Right lung (tissue), 10 donors: ENCODE data around the gene DCAF12L2. TPM values are rescaled to one million over a fixed set of nuclear protein-coding genes. Genes with fewer than 3 reads are reported as not detected.
"Not testable (repeated sequence)": the region's sequence is repeated elsewhere in the genome, so short reads cannot be mapped to it uniquely, and the experiment has no call there.

Source experiments
- DNase-seq, 2 donors: peaks; one replicate each; pipeline ENCODE4 v3.0.0-alpha.2; 2013
- long read RNA-seq, 8 donors: transcript quantifications; one replicate each; lab custom pipeline, GENCODE V29; 2026
- polyA plus RNA-seq, 5 donors: library from polyadenylated mRNA; unstranded; fragments of 120-200 nt; gene quantifications; one replicate each; pipeline versions ENCODE4 v1.2.1 to v1.2.3, GENCODE V29; 2013; ENCODE audit warnings: inconsistent platforms in 1 of 5, low replicate concordance in 1 of 5; ENCODE audit not compliant: insufficient read length in 5 of 5, insufficient read depth in 1 of 5

Gene DCAF12L2
- under 1 TPM; 0.08 to 0.67 (median 0.37) TPM for polyA plus RNA-seq
- long read RNA-seq, donor 1, partial matches to known transcripts: 0 of 1 reads
- long read RNA-seq, donor 1, other reads (novel, unspliced or antisense): 0 of 1 reads
- long read RNA-seq, donor 2: 0 reads
- long read RNA-seq, donor 3: 0 reads
- long read RNA-seq, donor 4: 0 reads
- long read RNA-seq, donor 5, partial matches to known transcripts: 0 of 1 reads
- long read RNA-seq, donor 5, other reads (novel, unspliced or antisense): 0 of 1 reads
- long read RNA-seq, donor 6: 0 reads
- long read RNA-seq, donor 7, partial matches to known transcripts: 0 of 1 reads
- long read RNA-seq, donor 7, other reads (novel, unspliced or antisense): 0 of 1 reads
- long read RNA-seq, donor 8: 0 reads

GRCh38 chrX:126165721-126166461, at the start of gene DCAF12L2:
TSS of gene DCAF12L2 (minus strand) at chrX:126166289. CDS start at chrX:126165924, 365 bp downstream.
- DNase-seq: peak in 1 of 2 donors; percentile 3

GRCh38 chrX:126190888-126191287, 24.8 kb upstream of the DCAF12L2 start:
- DNase-seq: not testable (repeated sequence)

GRCh38 chrX:126177133-126177840, 11.2 kb upstream of the DCAF12L2 start:
- DNase-seq: no peak

GRCh38 chrX:126170720-126171119, 4.6 kb upstream of the DCAF12L2 start:
- DNase-seq: no peak

GRCh38 chrX:126167560-126167959, 1.5 kb upstream of the DCAF12L2 start:
- DNase-seq: no peak

GRCh38 chrX:126165401-126165720, 728 bp downstream of the DCAF12L2 start:
- no peak for DNase-seq

GRCh38 chrX:126164689-126165400, 1.2 kb downstream of the DCAF12L2 start:
- DNase-seq: no peak

GRCh38 chrX:126164226-126164625, 1.9 kb downstream of the DCAF12L2 start:
- DNase-seq: no peak

GRCh38 chrX:126141014-126141413, 25.1 kb downstream of the DCAF12L2 start:
- DNase-seq: no peak

GRCh38 chrX:126137899-126138298, 28.2 kb downstream of the DCAF12L2 start:
- DNase-seq: no peak

- DNase-seq: no peak
These were observed 41.4 kb downstream of the DCAF12L2 start for GRCh38 chrX:126124721-126125120.
